ENCODE results near the gene ARFIP2.
A peak's percentile ranks its signal among the peaks of the same experiment; 100 is the strongest.

ARFIP2 gene

DNA sequence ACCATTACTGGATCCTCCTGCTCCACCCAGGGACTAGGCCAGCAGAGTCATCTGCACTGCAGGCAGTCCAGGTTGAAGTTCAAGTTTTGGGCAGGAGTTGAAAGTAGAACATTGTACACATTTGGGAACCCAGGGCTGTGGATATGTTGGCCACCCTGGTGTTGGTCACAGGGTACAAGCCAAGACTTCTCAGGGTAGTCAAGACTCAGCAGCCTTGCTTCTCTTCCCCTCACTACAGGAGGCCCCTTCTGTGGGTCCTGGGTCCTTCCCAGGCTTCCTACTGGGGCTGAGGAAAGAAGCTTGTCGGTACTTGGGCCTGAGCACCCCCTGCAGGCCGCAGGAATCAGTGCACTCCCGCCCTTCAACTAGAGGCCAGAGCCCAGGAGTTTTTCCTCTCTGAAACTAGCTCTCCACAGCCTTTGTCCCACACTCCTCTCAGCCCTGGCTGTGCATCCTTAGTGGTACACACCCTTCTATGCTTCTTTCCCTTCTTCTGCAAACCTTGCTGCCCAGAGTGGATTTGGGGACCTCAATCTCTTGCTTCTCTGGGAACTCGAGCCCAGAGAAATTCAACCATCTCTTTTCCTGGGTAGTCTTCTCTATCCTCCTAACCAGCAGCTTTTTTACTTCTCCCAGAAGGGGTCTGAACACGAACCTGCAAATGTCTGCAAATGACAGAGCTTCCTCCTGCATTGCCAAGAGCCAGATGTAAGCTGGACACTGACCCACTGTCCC lies 37.7 kb downstream of the ARFIP2 start:
- DNase-seq (ENCODE audit: low read depth), result peak; percentile 13

DNA sequence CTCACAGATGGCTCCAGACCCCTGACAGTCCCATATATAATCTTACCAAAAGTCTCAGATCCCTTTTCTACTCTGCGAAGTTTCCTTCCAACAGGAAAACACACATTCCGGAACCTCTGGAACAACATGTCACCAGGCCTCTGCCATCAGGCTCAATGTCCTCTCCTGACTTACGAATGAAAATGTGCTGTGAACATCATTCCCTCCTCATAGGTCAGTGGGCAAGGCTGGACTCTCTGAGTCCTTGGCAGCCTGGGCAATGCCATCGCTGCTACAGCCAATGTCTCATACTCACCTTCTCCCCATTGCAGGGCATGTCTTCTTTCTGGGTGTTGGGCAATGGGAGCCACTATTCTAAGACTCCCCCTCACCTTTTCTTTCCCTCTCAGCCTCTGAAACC lies 38.7 kb downstream of the ARFIP2 start:
- DNase-seq (ENCODE audit: low read depth), result no peak

DNA sequence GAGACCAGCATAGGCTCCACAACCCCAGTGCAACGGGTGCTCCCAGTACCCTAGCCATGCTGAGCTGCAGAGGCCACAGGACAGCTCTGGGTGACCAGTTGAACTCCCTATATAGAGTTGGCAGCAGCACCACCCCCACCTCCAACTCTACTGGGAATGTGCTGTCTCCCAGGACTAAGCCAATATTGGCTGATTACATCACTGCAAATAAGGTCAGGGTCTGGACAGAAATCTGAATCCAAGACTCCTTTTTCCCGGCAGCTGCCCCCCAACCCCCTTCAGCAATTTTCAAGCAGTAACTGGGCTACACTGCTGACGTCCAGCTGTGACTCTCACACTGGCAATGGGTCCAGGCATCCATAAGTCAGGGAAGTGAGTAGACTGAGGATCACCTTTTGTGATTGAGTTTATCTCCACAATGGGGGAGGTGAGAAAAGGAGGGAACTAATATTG lies 40.2 kb downstream of the ARFIP2 start, which contains the start of gene HPX:
Gene HPX (minus strand): TSS at position 82 of the 453 bp plus-strand sequence. CDS start 24 bp downstream, at position 58.
- DNase-seq (ENCODE audit: low read depth), result no peak

DNA sequence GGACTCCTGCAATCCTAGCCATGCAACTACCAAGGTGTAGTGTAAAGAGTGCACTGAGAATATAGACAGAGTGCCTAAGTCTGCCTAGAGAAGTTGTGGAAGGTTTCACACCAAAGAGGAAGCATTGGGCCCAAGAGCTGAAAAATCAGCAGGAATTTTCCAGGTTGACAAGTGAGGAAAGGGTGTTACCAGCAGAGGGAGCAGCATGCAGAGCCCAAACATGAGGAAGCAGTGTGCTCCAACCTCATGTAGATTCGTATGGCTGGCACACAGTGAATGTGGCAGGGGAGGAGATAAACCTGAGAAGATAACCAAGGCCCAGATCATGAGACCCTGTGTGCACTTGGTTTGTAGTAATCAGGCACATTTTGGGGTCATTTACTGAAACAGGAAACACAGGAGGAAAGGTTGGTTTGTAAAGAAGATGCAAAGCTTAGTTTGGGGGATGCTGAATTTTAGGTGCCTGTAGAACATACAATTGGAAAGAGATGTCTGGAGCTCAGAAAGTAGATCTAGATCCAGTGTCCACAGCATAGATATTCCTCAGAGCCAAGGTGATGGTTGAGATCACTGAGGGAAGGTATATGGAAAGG lies 42.1 kb downstream of the ARFIP2 start:
- peak; percentile 40 for DNase-seq (ENCODE audit: low read depth)

DNA sequence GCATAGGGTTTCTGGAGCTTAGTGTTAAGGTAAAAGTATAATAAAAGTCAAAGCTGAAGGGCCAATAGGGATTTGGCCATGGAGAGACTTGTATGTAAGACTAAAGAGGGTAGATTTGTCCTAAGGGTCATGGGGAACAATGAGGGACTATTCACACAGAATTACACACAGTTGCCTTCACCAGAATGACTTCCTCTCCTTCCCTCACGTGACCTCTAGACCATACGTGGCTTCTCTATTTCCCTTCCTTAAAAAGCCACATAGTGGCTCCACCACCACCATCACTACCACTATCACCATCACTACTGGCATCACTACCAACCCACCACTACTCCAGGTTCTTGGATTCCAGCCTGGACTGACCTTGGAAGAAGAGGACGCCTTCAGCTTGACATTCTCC lies 43.1 kb downstream of the ARFIP2 start:
- DNase-seq (ENCODE audit: low read depth), result no peak

DNA sequence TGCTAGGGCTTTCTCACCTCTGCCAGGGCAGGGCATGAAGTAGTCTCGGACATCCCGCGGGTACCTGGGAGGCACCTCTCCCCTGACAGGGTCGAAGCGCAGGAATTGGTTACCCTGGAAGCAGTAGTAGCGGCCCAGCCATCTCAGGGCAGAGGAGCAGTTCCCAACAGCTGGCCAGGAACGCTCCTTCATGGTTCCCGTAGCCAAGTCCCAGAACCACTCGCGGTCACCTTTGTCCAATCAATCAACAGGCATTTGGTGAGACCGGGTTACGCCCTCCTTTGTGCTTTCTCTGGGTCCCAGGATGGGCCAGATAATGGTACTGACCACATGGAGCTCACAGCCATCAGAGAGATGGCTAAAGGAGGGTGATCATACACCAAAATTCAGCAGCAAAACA lies 43.7 kb downstream of the ARFIP2 start:
- DNase-seq (ENCODE audit: low read depth), result no peak

DNA sequence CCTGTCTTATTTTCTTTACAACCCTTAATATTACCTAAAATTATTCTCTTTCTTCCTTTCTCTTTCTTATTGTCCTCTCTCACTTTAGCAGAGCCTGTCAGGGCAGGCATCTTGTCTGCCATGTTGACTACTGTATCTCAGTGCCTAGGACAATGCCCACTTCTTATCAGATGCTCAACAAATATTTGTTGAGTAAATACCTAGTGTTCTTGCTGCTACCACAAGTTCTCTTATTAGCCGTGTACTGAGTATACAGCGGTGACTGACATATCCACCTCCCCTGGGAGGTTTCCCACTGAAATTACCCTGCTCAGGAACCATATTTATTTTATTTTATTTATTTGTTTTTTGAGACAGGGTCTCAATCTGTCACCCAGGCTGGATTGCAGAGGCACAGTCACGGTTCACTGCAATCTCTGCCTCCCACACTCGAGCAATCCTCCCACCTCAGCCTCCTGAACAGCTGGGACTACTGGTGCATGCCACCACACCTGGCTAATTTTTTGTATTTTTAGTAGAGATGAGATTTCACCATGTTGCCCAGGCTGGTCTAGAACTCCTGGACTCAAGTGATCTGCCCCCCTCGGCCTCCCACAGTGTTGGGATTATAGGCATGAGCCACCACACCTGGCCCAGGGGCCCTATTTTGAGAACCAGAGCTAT lies 47.0 kb downstream of the ARFIP2 start:
- no peak for DNase-seq (ENCODE audit: low read depth)

DNA sequence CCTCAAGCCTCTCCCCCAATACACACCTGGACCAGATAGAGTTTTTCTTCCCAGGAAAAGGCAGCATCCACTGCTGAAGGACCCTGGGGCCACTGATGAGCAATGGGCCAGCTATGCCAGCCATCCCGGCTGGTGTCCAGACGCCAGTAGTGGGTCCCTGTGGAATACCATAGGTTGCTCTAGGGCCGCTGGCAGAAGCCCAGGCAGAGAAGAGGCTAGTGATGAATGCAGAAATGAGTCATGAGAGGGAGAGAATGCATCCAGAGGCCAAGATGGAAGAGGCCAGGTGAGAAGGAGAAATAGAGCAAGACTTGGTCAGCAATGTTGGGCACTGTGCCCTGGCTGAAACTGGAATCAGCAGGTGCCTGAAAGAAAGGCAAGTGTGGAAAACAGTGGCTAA lies 49.3 kb downstream of the ARFIP2 start:
- peak; percentile 27 for DNase-seq (ENCODE audit: low read depth)

DNA sequence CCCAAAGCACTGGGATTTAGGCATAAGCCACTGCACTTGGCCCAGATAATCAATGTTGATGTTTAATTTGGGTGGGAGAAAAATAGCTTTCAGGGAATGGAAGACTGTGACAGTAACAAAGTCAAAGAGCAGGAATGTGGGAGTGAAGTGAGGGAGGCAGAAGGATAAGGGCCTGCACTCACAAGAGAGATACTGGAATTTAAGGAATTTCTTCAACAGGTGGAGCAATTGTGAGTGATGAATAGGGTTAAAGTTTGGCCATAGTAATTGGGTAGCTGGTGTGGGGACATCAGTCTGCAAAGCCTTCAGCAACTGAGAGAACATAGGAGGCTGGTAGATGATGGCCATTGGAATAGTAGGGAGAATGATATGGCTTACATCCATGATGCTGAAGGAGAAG lies 53.6 kb downstream of the ARFIP2 start:
- DNase-seq (ENCODE audit: low read depth), result no peak
